ENCODE data around the gene C19orf85.

DNA sequence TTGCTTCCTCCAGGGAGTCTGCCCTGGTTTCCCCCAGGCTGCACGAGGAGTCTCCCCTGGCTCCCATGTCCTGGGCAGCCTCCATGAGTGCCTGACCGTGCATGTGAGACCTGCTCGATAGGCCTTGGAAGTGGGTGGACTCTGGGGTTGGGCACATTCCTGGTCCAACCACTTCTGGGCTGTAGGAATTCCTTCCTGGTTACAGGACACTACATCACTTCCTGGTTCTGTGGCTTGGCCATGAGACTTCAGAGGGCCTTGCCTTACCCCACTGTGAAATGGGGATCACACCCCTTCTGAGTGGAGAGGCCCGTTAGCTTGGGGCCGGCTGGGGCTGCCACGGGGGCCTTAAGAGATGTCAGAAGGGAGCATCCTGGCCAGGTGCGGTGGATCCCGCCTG, 7.9 kb upstream of the C19orf85 start:
- no peak for TF ChIP-seq POLR2A (IDR thresholded peaks at IDR 0.05)
- TF ChIP-seq, protein P1, sequence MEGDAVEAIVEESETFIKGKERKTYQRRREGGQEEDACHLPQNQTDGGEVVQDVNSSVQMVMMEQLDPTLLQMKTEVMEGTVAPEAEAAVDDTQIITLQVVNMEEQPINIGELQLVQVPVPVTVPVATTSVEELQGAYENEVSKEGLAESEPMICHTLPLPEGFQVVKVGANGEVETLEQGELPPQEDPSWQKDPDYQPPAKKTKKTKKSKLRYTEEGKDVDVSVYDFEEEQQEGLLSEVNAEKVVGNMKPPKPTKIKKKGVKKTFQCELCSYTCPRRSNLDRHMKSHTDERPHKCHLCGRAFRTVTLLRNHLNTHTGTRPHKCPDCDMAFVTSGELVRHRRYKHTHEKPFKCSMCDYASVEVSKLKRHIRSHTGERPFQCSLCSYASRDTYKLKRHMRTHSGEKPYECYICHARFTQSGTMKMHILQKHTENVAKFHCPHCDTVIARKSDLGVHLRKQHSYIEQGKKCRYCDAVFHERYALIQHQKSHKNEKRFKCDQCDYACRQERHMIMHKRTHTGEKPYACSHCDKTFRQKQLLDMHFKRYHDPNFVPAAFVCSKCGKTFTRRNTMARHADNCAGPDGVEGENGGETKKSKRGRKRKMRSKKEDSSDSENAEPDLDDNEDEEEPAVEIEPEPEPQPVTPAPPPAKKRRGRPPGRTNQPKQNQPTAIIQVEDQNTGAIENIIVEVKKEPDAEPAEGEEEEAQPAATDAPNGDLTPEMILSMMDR (IDR thresholded peaks at IDR 0.05) = no peak
- no peak for TF ChIP-seq EP300 (IDR thresholded peaks at IDR 0.05)
